Liver (tissue), 9 donors: ENCODE results near the gene CDK17. TPM values are rescaled to one million over a fixed set of nuclear protein-coding genes. Genes with fewer than 3 reads are reported as not detected.

Experiments
- DNase-seq: peaks from one replicate; pipeline ENCODE4 v3.0.0-alpha.2; 2017; ENCODE audit warnings: low spot score
- H3K27ac ChIP-seq, 2 donors: one replicate each; pipeline ENCODE4 v1.7.0; 2013; ENCODE audit warnings: inconsistent platforms in 2 of 2, low read length in 2 of 2, control low read depth in 1 of 2, low read depth in 1 of 2, mild to moderate bottlenecking in 1 of 2
- H3K27me3 ChIP-seq, 4 donors: one replicate each; pipeline versions ENCODE4 v1.6.1 to v1.7.0; 2013; ENCODE audit warnings: low read length in 3 of 4, inconsistent platforms in 1 of 4, mild to moderate bottlenecking in 1 of 4, moderate library complexity in 1 of 4; ENCODE audit not compliant: control insufficient read depth in 4 of 4, insufficient read depth in 4 of 4
- H3K36me3 ChIP-seq, 4 donors: one replicate each; pipeline versions ENCODE4 v1.6.1 to v1.7.0; 2013; ENCODE audit warnings: low read length in 3 of 4, mild to moderate bottlenecking in 3 of 4, low read depth in 1 of 4, moderate library complexity in 1 of 4; ENCODE audit not compliant: control insufficient read depth in 4 of 4, insufficient read depth in 3 of 4
- H3K4me1 ChIP-seq, 4 donors: one replicate each; pipeline versions ENCODE4 v1.6.1 to v1.7.0; 2013; ENCODE audit warnings: low read length in 3 of 4, mild to moderate bottlenecking in 3 of 4, moderate library complexity in 1 of 4; ENCODE audit not compliant: control insufficient read depth in 4 of 4, insufficient read depth in 4 of 4
- H3K4me3 ChIP-seq, 3 donors: one replicate each; pipeline versions ENCODE4 v1.6.1 to v1.7.0; 2013; ENCODE audit warnings: low read length in 3 of 3, control low read depth in 1 of 3, low read depth in 1 of 3, mild to moderate bottlenecking in 1 of 3
- H3K9ac ChIP-seq, 2 donors: one replicate each; pipeline ENCODE4 v1.7.0; 2013; ENCODE audit warnings: low read length in 2 of 2, mild to moderate bottlenecking in 2 of 2, moderate library complexity in 2 of 2, control low read depth in 1 of 2, low read depth in 1 of 2
- H3K9me3 ChIP-seq, 4 donors: one replicate each; pipeline versions ENCODE4 v1.6.1 to v1.7.0; 2013; ENCODE audit warnings: low read length in 3 of 4; ENCODE audit not compliant: control insufficient read depth in 4 of 4
- CTCF ChIP-seq: fragments of 150-350 bp; IDR thresholded peaks from 2 replicates; pipeline ENCODE4 v1.5.1; 2017; ENCODE audit warnings: improper control_type of control experiment, low read depth, low read length; ENCODE audit not compliant: missing input control
- EGR1 ChIP-seq, 2 donors: IDR thresholded peaks; 2 replicates each; pipeline ENCODE4 v1.6.1; 2016 to 2018; ENCODE audit warnings: antibody characterized with exemption in 2 of 2, low read depth in 2 of 2
- FOXA1 ChIP-seq: IDR thresholded peaks from 2 replicates; pipeline ENCODE4 v1.6.1; 2016; ENCODE audit warnings: antibody characterized with exemption
- FOXA2 ChIP-seq: IDR thresholded peaks from 2 replicates; pipeline ENCODE4 v1.6.1; 2016; ENCODE audit warnings: antibody characterized with exemption
- GABPA ChIP-seq, 2 donors: IDR thresholded peaks in 1 of 2; conservative IDR thresholded peaks in 1 of 2; 2 replicates each; pipeline ENCODE4 v1.6.1; 2016; ENCODE audit warnings: antibody characterized with exemption in 2 of 2, mild to moderate bottlenecking in 1 of 2, moderate library complexity in 1 of 2
- HNF4A ChIP-seq, 2 donors: conservative IDR thresholded peaks; 2 replicates each; pipeline ENCODE4 v1.6.1; 2016; ENCODE audit warnings: antibody characterized with exemption in 2 of 2, mild to moderate bottlenecking in 2 of 2
- HNF4G ChIP-seq: IDR thresholded peaks from 2 replicates; pipeline ENCODE4 v1.6.1; 2016; ENCODE audit warnings: antibody characterized with exemption
- JUND ChIP-seq, 2 donors: IDR thresholded peaks; 2 replicates each; pipeline ENCODE4 v1.6.1; 2016; ENCODE audit warnings: antibody characterized with exemption in 2 of 2
- MAX ChIP-seq: IDR thresholded peaks from 2 replicates; pipeline ENCODE4 v1.6.1; 2016; ENCODE audit warnings: antibody characterized with exemption
- NR2F2 ChIP-seq: IDR thresholded peaks from 2 replicates; pipeline ENCODE4 v1.6.1; 2016; ENCODE audit warnings: antibody characterized with exemption
- RAD21 ChIP-seq, 2 donors: IDR thresholded peaks; 2 replicates each; pipeline ENCODE4 v1.6.1; 2016; ENCODE audit warnings: antibody characterized with exemption in 2 of 2, mild to moderate bottlenecking in 2 of 2
- RXRA ChIP-seq, 2 donors: IDR thresholded peaks; 2 replicates each; pipeline ENCODE4 v1.6.1; 2017 to 2018; ENCODE audit warnings: antibody characterized with exemption in 2 of 2, mild to moderate bottlenecking in 1 of 2
- SP1 ChIP-seq: IDR thresholded peaks from 2 replicates; pipeline ENCODE4 v1.6.1; 2018; ENCODE audit warnings: antibody characterized with exemption, mild to moderate bottlenecking
- TAF1 ChIP-seq: conservative IDR thresholded peaks from 2 replicates; pipeline ENCODE4 v1.6.1; 2016; ENCODE audit warnings: antibody characterized with exemption, mild to moderate bottlenecking
- YY1 ChIP-seq: IDR thresholded peaks from 2 replicates; pipeline ENCODE4 v1.6.1; 2016; ENCODE audit warnings: antibody characterized with exemption, mild to moderate bottlenecking
- WGBS: extraction: QIAGEN DNeasy Blood & Tissue Kit; methylation state at CpG from one replicate; pipeline ENCODE4 v1.1.7; 2013; 5-methylcytosine and 5-hydroxymethylcytosine counted together
- polyA plus RNA-seq, 2 donors: library from polyadenylated mRNA; stranded (reverse) in 1 of 2; unstranded in 1 of 2; fragments of 200-250 nt in 1 of 2; fragments of >200 nt in 1 of 2; fragmentation: Nextera tagmentation in 1 of 2; extraction: Ambion mirVana in 1 of 2; gene quantifications; one replicate each; pipeline versions ENCODE4 v1.2.1 to v1.2.3, GENCODE V29; 2013 to 2015
- total RNA-seq, 2 donors: library from RNA; depleted of rRNA; stranded (reverse); fragments of >200 nt; gene quantifications; one replicate each; pipeline ENCODE4 v1.2.3, GENCODE V29; 2014
- TF ChIP-seq, protein P1 (sequence below): IDR thresholded peaks from 2 replicates; pipeline ENCODE4 v1.6.1; 2016; ENCODE audit warnings: antibody characterized with exemption
- TF ChIP-seq, protein P2 (sequence below): IDR thresholded peaks from 2 replicates; pipeline ENCODE4 v1.6.1; 2016; ENCODE audit warnings: antibody characterized with exemption, mild to moderate bottlenecking
- TF ChIP-seq, protein P3 (sequence below): IDR thresholded peaks from 2 replicates; pipeline ENCODE4 v1.6.1; 2016; ENCODE audit warnings: antibody characterized with exemption
- donor health status: healthy.
- donor health status: healthy.
- donor health status: healthy.
- donor health status: healthy.
- donor health status: healthy.

CDK17 gene
- total and polyA plus RNA-seq, 4 donors, result 4.8 to 25.2 (median 14.9) TPM

GRCh38 chr12:96263449-96263902 lies 136.8 kb downstream of the CDK17 start:
- no peak for DNase-seq
- peaks cover 0 to 11% (median 3%) of the 10 kb centered on the region in 4 donors for H3K4me1 ChIP-seq
- TF ChIP-seq FOXA2 (peak; percentile 56), SP1 (peak; percentile 69), NR2F2 (peak; percentile 14), TAF1 (no peak), JUND (IDR thresholded peaks at IDR 0.05) (peak; percentile 93 to 96), RAD21 (IDR thresholded peaks at IDR 0.05) (peak; percentile 61 to 71), EGR1 (IDR thresholded peaks at IDR 0.05; ENCODE audit: low read depth in 2 of 2) (peak in 1 of 2 donors; percentile 85), GABPA (IDR thresholded peaks at IDR 0.05 in 1 of 2, conservative IDR thresholded peaks at IDR 0.05 in 1 of 2) (no peak), RXRA (IDR thresholded peaks at IDR 0.05) (peak; percentile 43 to 68), YY1 (no peak), FOXA1 (peak; percentile 60), CTCF (no peak), HNF4G (no peak), MAX (peak; percentile 60), HNF4A (conservative IDR thresholded peaks at IDR 0.05) (peak; percentile 60 to 63)
- TF ChIP-seq, protein P1, sequence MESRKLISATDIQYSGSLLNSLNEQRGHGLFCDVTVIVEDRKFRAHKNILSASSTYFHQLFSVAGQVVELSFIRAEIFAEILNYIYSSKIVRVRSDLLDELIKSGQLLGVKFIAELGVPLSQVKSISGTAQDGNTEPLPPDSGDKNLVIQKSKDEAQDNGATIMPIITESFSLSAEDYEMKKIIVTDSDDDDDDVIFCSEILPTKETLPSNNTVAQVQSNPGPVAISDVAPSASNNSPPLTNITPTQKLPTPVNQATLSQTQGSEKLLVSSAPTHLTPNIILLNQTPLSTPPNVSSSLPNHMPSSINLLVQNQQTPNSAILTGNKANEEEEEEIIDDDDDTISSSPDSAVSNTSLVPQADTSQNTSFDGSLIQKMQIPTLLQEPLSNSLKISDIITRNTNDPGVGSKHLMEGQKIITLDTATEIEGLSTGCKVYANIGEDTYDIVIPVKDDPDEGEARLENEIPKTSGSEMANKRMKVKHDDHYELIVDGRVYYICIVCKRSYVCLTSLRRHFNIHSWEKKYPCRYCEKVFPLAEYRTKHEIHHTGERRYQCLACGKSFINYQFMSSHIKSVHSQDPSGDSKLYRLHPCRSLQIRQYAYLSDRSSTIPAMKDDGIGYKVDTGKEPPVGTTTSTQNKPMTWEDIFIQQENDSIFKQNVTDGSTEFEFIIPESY, result peak; percentile 53
- TF ChIP-seq, protein P2, sequence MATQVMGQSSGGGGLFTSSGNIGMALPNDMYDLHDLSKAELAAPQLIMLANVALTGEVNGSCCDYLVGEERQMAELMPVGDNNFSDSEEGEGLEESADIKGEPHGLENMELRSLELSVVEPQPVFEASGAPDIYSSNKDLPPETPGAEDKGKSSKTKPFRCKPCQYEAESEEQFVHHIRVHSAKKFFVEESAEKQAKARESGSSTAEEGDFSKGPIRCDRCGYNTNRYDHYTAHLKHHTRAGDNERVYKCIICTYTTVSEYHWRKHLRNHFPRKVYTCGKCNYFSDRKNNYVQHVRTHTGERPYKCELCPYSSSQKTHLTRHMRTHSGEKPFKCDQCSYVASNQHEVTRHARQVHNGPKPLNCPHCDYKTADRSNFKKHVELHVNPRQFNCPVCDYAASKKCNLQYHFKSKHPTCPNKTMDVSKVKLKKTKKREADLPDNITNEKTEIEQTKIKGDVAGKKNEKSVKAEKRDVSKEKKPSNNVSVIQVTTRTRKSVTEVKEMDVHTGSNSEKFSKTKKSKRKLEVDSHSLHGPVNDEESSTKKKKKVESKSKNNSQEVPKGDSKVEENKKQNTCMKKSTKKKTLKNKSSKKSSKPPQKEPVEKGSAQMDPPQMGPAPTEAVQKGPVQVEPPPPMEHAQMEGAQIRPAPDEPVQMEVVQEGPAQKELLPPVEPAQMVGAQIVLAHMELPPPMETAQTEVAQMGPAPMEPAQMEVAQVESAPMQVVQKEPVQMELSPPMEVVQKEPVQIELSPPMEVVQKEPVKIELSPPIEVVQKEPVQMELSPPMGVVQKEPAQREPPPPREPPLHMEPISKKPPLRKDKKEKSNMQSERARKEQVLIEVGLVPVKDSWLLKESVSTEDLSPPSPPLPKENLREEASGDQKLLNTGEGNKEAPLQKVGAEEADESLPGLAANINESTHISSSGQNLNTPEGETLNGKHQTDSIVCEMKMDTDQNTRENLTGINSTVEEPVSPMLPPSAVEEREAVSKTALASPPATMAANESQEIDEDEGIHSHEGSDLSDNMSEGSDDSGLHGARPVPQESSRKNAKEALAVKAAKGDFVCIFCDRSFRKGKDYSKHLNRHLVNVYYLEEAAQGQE, result peak; percentile 67
- TF ChIP-seq, protein P3, sequence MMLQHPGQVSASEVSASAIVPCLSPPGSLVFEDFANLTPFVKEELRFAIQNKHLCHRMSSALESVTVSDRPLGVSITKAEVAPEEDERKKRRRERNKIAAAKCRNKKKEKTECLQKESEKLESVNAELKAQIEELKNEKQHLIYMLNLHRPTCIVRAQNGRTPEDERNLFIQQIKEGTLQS, result peak; percentile 68
- H3K9ac ChIP-seq, result no peak overlapping the region
- H3K27me3 ChIP-seq, result no peaks in the 10 kb centered on the region
- peak overlapping the region; percentile 20 to 35 for H3K27ac ChIP-seq
- no peak overlapping the region for H3K4me3 ChIP-seq
- WGBS, result 31% methylated on average over 11 of the region's 11 CpGs
- no peaks in the 10 kb centered on the region for H3K9me3 ChIP-seq
- H3K36me3 ChIP-seq, result peaks cover 0 to 7% (median 2%) of the 10 kb centered on the region in 4 donors
